ENCODE results near the gene WDR45B. TPM values are rescaled to one million over a fixed set of nuclear protein-coding genes. Genes with fewer than 3 reads are reported as not detected.
A peak's percentile ranks its signal among the peaks of the same experiment; 100 is the strongest.

The WDR45B gene
- total RNA-seq, 1 experiment from 2014 or later, result 96.5 TPM

- H3K27ac Mint-ChIP-seq, result peak overlapping the region; percentile 60; the same call in 1 of the 2 replicates
- H3K4me3 Mint-ChIP-seq, result no peak overlapping the region
- H3K27me3 Mint-ChIP-seq (ENCODE audit: low read depth), result no peaks in the 10 kb centered on the region
- no peak for DNase-seq (ENCODE audit: low spot score)
- no peak; the same call in 1 of the 2 replicates for ATAC-seq
- H3K36me3 Mint-ChIP-seq, result peaks cover 62% of the 10 kb centered on the region
- ChIA-PET CTCF (no interaction called here), POLR2A (no interaction called here)
- H3K4me1 Mint-ChIP-seq, result peaks cover 15% of the 10 kb centered on the region
- TF ChIP-seq TCF7 (CRISPR knock-in tag; IDR thresholded peaks at IDR 0.05; ENCODE audit: low read depth) (no peak), ATF6 (CRISPR knock-in tag; IDR thresholded peaks at IDR 0.05) (no peak), NR2C2 (CRISPR knock-in tag; IDR thresholded peaks at IDR 0.05) (no peak), ETV6 (CRISPR knock-in tag; IDR thresholded peaks at IDR 0.05) (no peak), ZNF423 (CRISPR knock-in tag; IDR thresholded peaks at IDR 0.05) (no peak), HMGXB4 (CRISPR knock-in tag; IDR thresholded peaks at IDR 0.05) (no peak), JAZF1 (CRISPR knock-in tag; IDR thresholded peaks at IDR 0.05) (no peak), FOXK1 (CRISPR knock-in tag; IDR thresholded peaks at IDR 0.05) (no peak), ZBTB21 (CRISPR knock-in tag; IDR thresholded peaks at IDR 0.05; ENCODE audit: borderline replicate concordance) (no peak), ZNF317 (CRISPR knock-in tag; IDR thresholded peaks at IDR 0.05; ENCODE audit: borderline replicate concordance, low read depth) (no peak), NR3C1 (CRISPR knock-in tag; conservative IDR thresholded peaks at IDR 0.05; ENCODE audit: low read depth) (no peak), GTF2I (CRISPR knock-in tag; conservative IDR thresholded peaks at IDR 0.05) (no peak), NR1H2 (CRISPR knock-in tag; IDR thresholded peaks at IDR 0.05) (no peak), CDX4 (CRISPR knock-in tag; IDR thresholded peaks at IDR 0.05; ENCODE audit: borderline replicate concordance) (no peak), GABPB1 (CRISPR knock-in tag; IDR thresholded peaks at IDR 0.05) (no peak), ESRRA (CRISPR knock-in tag; IDR thresholded peaks at IDR 0.05; ENCODE audit: borderline replicate concordance) (no peak), FOXJ3 (CRISPR knock-in tag; IDR thresholded peaks at IDR 0.05; ENCODE audit: borderline replicate concordance) (no peak)
- TF ChIP-seq, protein P1, sequence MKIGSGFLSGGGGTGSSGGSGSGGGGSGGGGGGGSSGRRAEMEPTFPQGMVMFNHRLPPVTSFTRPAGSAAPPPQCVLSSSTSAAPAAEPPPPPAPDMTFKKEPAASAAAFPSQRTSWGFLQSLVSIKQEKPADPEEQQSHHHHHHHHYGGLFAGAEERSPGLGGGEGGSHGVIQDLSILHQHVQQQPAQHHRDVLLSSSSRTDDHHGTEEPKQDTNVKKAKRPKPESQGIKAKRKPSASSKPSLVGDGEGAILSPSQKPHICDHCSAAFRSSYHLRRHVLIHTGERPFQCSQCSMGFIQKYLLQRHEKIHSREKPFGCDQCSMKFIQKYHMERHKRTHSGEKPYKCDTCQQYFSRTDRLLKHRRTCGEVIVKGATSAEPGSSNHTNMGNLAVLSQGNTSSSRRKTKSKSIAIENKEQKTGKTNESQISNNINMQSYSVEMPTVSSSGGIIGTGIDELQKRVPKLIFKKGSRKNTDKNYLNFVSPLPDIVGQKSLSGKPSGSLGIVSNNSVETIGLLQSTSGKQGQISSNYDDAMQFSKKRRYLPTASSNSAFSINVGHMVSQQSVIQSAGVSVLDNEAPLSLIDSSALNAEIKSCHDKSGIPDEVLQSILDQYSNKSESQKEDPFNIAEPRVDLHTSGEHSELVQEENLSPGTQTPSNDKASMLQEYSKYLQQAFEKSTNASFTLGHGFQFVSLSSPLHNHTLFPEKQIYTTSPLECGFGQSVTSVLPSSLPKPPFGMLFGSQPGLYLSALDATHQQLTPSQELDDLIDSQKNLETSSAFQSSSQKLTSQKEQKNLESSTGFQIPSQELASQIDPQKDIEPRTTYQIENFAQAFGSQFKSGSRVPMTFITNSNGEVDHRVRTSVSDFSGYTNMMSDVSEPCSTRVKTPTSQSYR (CRISPR knock-in tag; IDR thresholded peaks at IDR 0.05), result no peak
- TF ChIP-seq, protein P2, sequence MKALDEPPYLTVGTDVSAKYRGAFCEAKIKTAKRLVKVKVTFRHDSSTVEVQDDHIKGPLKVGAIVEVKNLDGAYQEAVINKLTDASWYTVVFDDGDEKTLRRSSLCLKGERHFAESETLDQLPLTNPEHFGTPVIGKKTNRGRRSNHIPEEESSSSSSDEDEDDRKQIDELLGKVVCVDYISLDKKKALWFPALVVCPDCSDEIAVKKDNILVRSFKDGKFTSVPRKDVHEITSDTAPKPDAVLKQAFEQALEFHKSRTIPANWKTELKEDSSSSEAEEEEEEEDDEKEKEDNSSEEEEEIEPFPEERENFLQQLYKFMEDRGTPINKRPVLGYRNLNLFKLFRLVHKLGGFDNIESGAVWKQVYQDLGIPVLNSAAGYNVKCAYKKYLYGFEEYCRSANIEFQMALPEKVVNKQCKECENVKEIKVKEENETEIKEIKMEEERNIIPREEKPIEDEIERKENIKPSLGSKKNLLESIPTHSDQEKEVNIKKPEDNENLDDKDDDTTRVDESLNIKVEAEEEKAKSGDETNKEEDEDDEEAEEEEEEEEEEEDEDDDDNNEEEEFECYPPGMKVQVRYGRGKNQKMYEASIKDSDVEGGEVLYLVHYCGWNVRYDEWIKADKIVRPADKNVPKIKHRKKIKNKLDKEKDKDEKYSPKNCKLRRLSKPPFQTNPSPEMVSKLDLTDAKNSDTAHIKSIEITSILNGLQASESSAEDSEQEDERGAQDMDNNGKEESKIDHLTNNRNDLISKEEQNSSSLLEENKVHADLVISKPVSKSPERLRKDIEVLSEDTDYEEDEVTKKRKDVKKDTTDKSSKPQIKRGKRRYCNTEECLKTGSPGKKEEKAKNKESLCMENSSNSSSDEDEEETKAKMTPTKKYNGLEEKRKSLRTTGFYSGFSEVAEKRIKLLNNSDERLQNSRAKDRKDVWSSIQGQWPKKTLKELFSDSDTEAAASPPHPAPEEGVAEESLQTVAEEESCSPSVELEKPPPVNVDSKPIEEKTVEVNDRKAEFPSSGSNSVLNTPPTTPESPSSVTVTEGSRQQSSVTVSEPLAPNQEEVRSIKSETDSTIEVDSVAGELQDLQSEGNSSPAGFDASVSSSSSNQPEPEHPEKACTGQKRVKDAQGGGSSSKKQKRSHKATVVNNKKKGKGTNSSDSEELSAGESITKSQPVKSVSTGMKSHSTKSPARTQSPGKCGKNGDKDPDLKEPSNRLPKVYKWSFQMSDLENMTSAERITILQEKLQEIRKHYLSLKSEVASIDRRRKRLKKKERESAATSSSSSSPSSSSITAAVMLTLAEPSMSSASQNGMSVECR (CRISPR knock-in tag; IDR thresholded peaks at IDR 0.05; ENCODE audit: borderline replicate concordance), result no peak
- no peaks in the 10 kb centered on the region for H3K9me3 Mint-ChIP-seq
These were observed 45.8 kb downstream of the WDR45B start for GRCh38 chr17:82602487-82602886.
